Mesothelial cell of epicardium (in vitro differentiated cells): ENCODE data around the gene MFAP4. TPM values are rescaled to one million over a fixed set of nuclear protein-coding genes. Genes with fewer than 3 reads are reported as not detected.

Experiments used
- DNase-seq, 2 experiments: peaks; one replicate each; pipeline ENCODE4 v3.0.0; 2021; ENCODE audit warnings: low spot score in 2 of 2; ENCODE audit not compliant: unreplicated experiment in 2 of 2
- H3K27ac Mint-ChIP-seq: 2 replicates; pipeline ENCODE4 v1.8.0; 2021; ENCODE audit warnings: mixed read lengths
- H3K27me3 Mint-ChIP-seq: 2 replicates; pipeline ENCODE4 v1.8.0; 2021; ENCODE audit warnings: low read depth, mixed read lengths
- H3K36me3 Mint-ChIP-seq: 2 replicates; pipeline ENCODE4 v1.8.0; 2021; ENCODE audit warnings: mixed read lengths
- H3K4me1 Mint-ChIP-seq: 2 replicates; pipeline ENCODE4 v1.8.0; 2021; ENCODE audit warnings: mixed read lengths
- H3K4me3 Mint-ChIP-seq: 2 replicates; pipeline ENCODE4 v1.8.0; 2021; ENCODE audit warnings: mild to moderate bottlenecking, moderate library complexity, mixed read lengths
- H3K9me3 Mint-ChIP-seq: 2 replicates; pipeline ENCODE4 v1.8.0; 2021; ENCODE audit warnings: mixed read lengths
- CTCF ChIP-seq: fragments of 200-600 bp; sonication (generic); IDR thresholded peaks from one replicate; pipeline ENCODE4 v1.5.0; 2021; ENCODE audit warnings: antibody characterized with exemption; ENCODE audit not compliant: unreplicated experiment
- total RNA-seq: library from RNA; stranded (reverse); gene quantifications from 3 replicates; pipeline ENCODE4 v1.2.1, GENCODE V29; 2021

MFAP4 gene
- total RNA-seq, 1 donor from 2014 or later = 213 TPM

GRCh38 chr17:19387921-19388521 lies 1.0 kb upstream of the MFAP4 start:
- Mint-ChIP-seq H3K4me1 (peaks cover 81% of the 10 kb centered on the region), H3K9me3 (no peaks in the 10 kb centered on the region), H3K4me3 (peak overlapping the region; percentile 16), H3K27ac (peak overlapping the region; percentile 93), H3K36me3 (peaks cover 10% of the 10 kb centered on the region), H3K27me3 (no peaks in the 10 kb centered on the region)
- no peak for DNase-seq
- no peak for TF ChIP-seq CTCF

GRCh38 chr17:19386051-19386929 lies 700 bp downstream of the MFAP4 start:
- H3K36me3 Mint-ChIP-seq = peaks cover 10% of the 10 kb centered on the region
- H3K27ac Mint-ChIP-seq = peak overlapping the region; percentile 93
- DNase-seq = no peak
- no peaks in the 10 kb centered on the region for H3K9me3 Mint-ChIP-seq
- TF ChIP-seq CTCF = no peak
- peaks cover 66% of the 10 kb centered on the region for H3K4me1 Mint-ChIP-seq
- no peaks in the 10 kb centered on the region for H3K27me3 Mint-ChIP-seq
- peak overlapping the region; percentile 75 for H3K4me3 Mint-ChIP-seq

- H3K4me1 Mint-ChIP-seq = peaks cover 62% of the 10 kb centered on the region
- peaks cover 16% of the 10 kb centered on the region for H3K36me3 Mint-ChIP-seq
- peak overlapping the region; percentile 75 for H3K4me3 Mint-ChIP-seq
- H3K9me3 Mint-ChIP-seq = no peaks in the 10 kb centered on the region
- no peak overlapping the region for H3K27ac Mint-ChIP-seq
- no peak for DNase-seq
- TF ChIP-seq CTCF = no peak
- no peaks in the 10 kb centered on the region for H3K27me3 Mint-ChIP-seq
Measured at GRCh38 chr17:19385521-19385983, 1.4 kb downstream of the MFAP4 start.

GRCh38 chr17:19384723-19385391 lies 2.1 kb downstream of the MFAP4 start:
- DNase-seq = no peak
- H3K27me3 Mint-ChIP-seq = no peaks in the 10 kb centered on the region
- H3K9me3 Mint-ChIP-seq = no peaks in the 10 kb centered on the region
- no peak for TF ChIP-seq CTCF
- H3K4me3 Mint-ChIP-seq = peak overlapping the region; percentile 75
- H3K27ac Mint-ChIP-seq = peak overlapping the region; percentile 68
- H3K4me1 Mint-ChIP-seq = peaks cover 59% of the 10 kb centered on the region
- H3K36me3 Mint-ChIP-seq = peaks cover 18% of the 10 kb centered on the region

- no peak for DNase-seq
- TF ChIP-seq CTCF = no peak
- H3K4me3 Mint-ChIP-seq = peak overlapping the region; percentile 75
- peak overlapping the region; percentile 68 for H3K27ac Mint-ChIP-seq
- H3K4me1 Mint-ChIP-seq = peaks cover 59% of the 10 kb centered on the region
- no peaks in the 10 kb centered on the region for H3K9me3 Mint-ChIP-seq
- peaks cover 18% of the 10 kb centered on the region for H3K36me3 Mint-ChIP-seq
- H3K27me3 Mint-ChIP-seq = no peaks in the 10 kb centered on the region
Measured at GRCh38 chr17:19383681-19384470, 3.1 kb downstream of the MFAP4 start.
